Measurements from ENCODE around the gene P3R3URF.
A peak's percentile ranks its signal among the peaks of the same experiment; 100 is the strongest.
"Not testable (repeated sequence)": the region's sequence is repeated elsewhere in the genome, so short reads cannot be mapped to it uniquely, and the experiment has no call there.

P3R3URF gene

GRCh38 chr1:46176211-46176865 lies at the start of gene P3R3URF:
Gene P3R3URF, minus strand, starts transcription at chr1:46176488. Its CDS starts 17 bp downstream, at chr1:46176471.
- H3K9me3 ChIP-seq (ENCODE audit: control insufficient read depth in 1 of 2, low read length in 2 of 2), result no peaks in the 10 kb centered on the region
- H3K4me3 ChIP-seq (ENCODE audit: low read depth in 1 of 2, low read length in 2 of 2), result no peak within 1 kb of the TSS
- H3K4me1 ChIP-seq (ENCODE audit: control insufficient read depth in 1 of 2, insufficient read depth in 2 of 2, low read length in 2 of 2), result peaks cover 17 to 34% of the 10 kb centered on the region in 2 donors
- H3K36me3 ChIP-seq (ENCODE audit: control insufficient read depth in 1 of 2, insufficient read depth in 2 of 2, low read length in 2 of 2), result no peaks in the 10 kb centered on the region
- H3K27me3 ChIP-seq (ENCODE audit: low read depth, low read length), result no peaks in the 10 kb centered on the region
- H3K27ac ChIP-seq (ENCODE audit: low read length), result peak within 1 kb of the TSS; percentile 58

DNA sequence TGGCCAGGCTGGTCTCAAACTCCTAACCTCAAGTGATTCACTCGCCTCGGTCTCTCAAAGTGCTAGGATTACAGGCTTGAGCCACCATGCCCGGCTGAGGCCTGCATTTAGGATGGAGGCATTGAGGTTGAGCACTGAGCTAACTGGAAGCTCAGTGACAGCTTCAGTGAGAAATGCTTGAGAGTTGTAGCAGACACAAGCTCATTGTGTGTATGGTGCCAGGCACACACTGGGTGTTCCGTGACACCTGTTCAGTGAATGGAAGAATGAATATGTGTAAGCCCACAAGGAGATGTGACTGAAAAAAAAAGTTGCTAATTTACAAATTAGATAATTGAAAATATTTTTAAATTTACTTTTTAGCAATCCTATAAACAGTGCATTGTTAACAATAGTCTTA lies 48.7 kb upstream of the P3R3URF start:
- Histone ChIP-seq H3K27ac (ENCODE audit: low read length) (no peak overlapping the region), H3K9me3 (ENCODE audit: control insufficient read depth in 1 of 2, low read length in 2 of 2) (no peaks in the 10 kb centered on the region), H3K27me3 (ENCODE audit: low read depth, low read length) (no peaks in the 10 kb centered on the region), H3K4me3 (ENCODE audit: low read depth in 1 of 2, low read length in 2 of 2) (no peak overlapping the region), H3K4me1 (ENCODE audit: control insufficient read depth in 1 of 2, insufficient read depth in 2 of 2, low read length in 2 of 2) (peaks cover 0 to 9% of the 10 kb centered on the region in 2 donors), H3K36me3 (ENCODE audit: control insufficient read depth in 1 of 2, insufficient read depth in 2 of 2, low read length in 2 of 2) (no peaks in the 10 kb centered on the region)

GRCh38 chr1:46223472-46223943 lies 47.2 kb upstream of the P3R3URF start:
- Histone ChIP-seq H3K4me3 (ENCODE audit: low read depth in 1 of 2, low read length in 2 of 2) (no peak overlapping the region), H3K36me3 (ENCODE audit: control insufficient read depth in 1 of 2, insufficient read depth in 2 of 2, low read length in 2 of 2) (no peaks in the 10 kb centered on the region), H3K27me3 (ENCODE audit: low read depth, low read length) (no peaks in the 10 kb centered on the region), H3K4me1 (ENCODE audit: control insufficient read depth in 1 of 2, insufficient read depth in 2 of 2, low read length in 2 of 2) (peaks cover 0 to 9% of the 10 kb centered on the region in 2 donors), H3K27ac (ENCODE audit: low read length) (no peak overlapping the region), H3K9me3 (ENCODE audit: control insufficient read depth in 1 of 2, low read length in 2 of 2) (no peaks in the 10 kb centered on the region)

GRCh38 chr1:46223055-46223454 lies 46.8 kb upstream of the P3R3URF start:
- not testable (repeated sequence) for H3K36me3 ChIP-seq (ENCODE audit: control insufficient read depth in 1 of 2, insufficient read depth in 2 of 2, low read length in 2 of 2); H3K4me1 ChIP-seq (ENCODE audit: control insufficient read depth in 1 of 2, insufficient read depth in 2 of 2, low read length in 2 of 2); H3K27me3 ChIP-seq (ENCODE audit: low read depth, low read length); H3K27ac ChIP-seq (ENCODE audit: low read length); H3K4me3 ChIP-seq (ENCODE audit: low read depth in 1 of 2, low read length in 2 of 2); H3K9me3 ChIP-seq (ENCODE audit: control insufficient read depth in 1 of 2, low read length in 2 of 2)

DNA sequence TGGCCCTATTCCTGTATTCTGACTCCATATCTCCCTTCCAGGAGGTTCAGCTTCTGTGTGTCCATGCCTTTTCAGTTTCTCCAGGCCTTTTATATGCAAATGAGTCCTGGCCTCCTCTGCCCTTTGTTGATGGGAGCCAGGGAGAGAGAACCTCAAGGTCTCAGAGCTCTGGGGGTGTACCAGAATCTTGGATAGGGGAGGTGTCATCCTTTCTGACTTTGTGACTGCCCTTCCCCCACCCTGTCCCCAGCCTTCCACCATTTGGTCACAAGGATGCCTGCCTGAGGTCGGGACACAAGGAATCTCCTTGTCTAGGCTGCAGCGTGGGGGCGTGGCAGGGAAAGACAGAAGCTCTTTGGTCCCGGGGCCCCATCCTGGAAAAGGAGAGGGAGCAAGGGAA lies 45.5 kb upstream of the P3R3URF start:
- Histone ChIP-seq H3K27ac (ENCODE audit: low read length) (no peak overlapping the region), H3K9me3 (ENCODE audit: control insufficient read depth in 1 of 2, low read length in 2 of 2) (no peaks in the 10 kb centered on the region), H3K4me1 (ENCODE audit: control insufficient read depth in 1 of 2, insufficient read depth in 2 of 2, low read length in 2 of 2) (peaks cover 0 to 9% of the 10 kb centered on the region in 2 donors), H3K27me3 (ENCODE audit: low read depth, low read length) (no peaks in the 10 kb centered on the region), H3K36me3 (ENCODE audit: control insufficient read depth in 1 of 2, insufficient read depth in 2 of 2, low read length in 2 of 2) (no peaks in the 10 kb centered on the region), H3K4me3 (ENCODE audit: low read depth in 1 of 2, low read length in 2 of 2) (no peak overlapping the region)

DNA sequence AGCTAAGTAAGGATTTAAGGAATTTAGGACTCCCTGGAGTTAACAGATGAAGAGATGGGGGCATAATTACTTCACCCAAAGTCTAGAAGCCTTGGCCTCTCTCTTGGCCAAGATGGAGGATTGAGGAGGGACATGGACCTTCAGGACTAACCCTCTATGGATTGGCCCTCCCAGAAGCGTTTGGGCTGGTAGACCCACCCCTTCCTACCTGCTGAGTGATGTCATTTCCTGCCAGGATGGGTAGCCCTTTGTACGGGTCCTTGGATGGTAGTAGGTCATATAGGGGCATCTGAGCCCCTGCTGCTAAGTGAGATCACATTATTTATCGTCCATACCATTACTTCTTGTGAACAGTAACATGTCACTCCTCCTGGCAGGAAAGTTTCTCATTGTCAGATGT lies 44.5 kb upstream of the P3R3URF start:
- no peak overlapping the region for H3K27ac ChIP-seq (ENCODE audit: low read length)
- no peaks in the 10 kb centered on the region for H3K36me3 ChIP-seq (ENCODE audit: control insufficient read depth in 1 of 2, insufficient read depth in 2 of 2, low read length in 2 of 2)
- no peak overlapping the region for H3K4me3 ChIP-seq (ENCODE audit: low read depth in 1 of 2, low read length in 2 of 2)
- no peaks in the 10 kb centered on the region for H3K27me3 ChIP-seq (ENCODE audit: low read depth, low read length)
- H3K4me1 ChIP-seq (ENCODE audit: control insufficient read depth in 1 of 2, insufficient read depth in 2 of 2, low read length in 2 of 2), result peaks cover 0 to 9% of the 10 kb centered on the region in 2 donors
- no peaks in the 10 kb centered on the region for H3K9me3 ChIP-seq (ENCODE audit: control insufficient read depth in 1 of 2, low read length in 2 of 2)

DNA sequence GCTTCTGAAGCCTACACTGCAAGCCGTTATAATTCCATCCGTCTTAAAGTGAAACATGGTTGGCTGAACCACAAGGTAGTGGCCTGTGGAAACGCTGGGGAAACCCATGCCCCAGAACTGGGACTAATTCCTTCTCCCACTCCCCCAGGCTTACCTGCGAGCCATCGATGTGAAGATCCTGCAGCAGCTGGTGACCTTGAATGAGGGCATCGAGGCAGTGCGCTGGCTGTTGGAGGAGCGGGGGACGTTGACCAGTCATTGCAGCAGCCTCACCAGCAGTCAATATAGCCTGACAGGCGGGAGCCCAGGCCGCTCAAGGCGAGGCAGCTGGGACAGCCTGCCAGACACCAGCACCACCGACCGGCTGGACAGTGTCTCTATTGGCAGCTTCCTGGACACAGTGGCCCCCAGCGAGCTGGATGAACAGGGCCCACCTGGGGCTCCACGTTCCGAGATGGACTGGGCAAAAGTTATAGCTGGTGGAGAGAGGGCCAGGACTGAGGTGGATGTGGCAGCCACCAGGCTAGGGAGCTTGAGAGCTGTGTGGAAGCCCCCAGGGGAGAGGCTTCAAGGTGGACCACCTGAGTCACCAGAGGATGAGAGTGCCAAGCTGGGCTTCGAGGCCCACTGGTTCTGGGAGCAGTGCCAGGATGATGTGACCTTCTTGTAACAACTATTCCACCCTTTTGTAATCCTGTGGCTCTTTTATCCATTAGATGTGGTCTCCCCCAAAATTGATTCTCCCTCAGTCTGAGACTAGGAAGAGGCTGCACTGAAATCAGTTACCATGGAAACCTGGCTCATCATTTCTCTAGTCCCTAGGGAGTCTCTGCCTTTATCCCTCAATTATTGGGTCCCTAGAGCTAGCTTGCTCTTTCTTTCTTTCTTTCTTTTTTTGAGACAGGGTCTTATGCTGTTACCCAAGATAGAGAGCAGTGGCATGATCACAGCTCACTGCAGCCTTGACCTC lies 43.5 kb upstream of the P3R3URF start:
- no peaks in the 10 kb centered on the region for H3K9me3 ChIP-seq (ENCODE audit: control insufficient read depth in 1 of 2, low read length in 2 of 2)
- peaks cover 0 to 9% of the 10 kb centered on the region in 2 donors for H3K4me1 ChIP-seq (ENCODE audit: control insufficient read depth in 1 of 2, insufficient read depth in 2 of 2, low read length in 2 of 2)
- H3K36me3 ChIP-seq (ENCODE audit: control insufficient read depth in 1 of 2, insufficient read depth in 2 of 2, low read length in 2 of 2), result no peaks in the 10 kb centered on the region
- no peaks in the 10 kb centered on the region for H3K27me3 ChIP-seq (ENCODE audit: low read depth, low read length)
- no peak overlapping the region for H3K4me3 ChIP-seq (ENCODE audit: low read depth in 1 of 2, low read length in 2 of 2)
- no peak overlapping the region for H3K27ac ChIP-seq (ENCODE audit: low read length)

DNA sequence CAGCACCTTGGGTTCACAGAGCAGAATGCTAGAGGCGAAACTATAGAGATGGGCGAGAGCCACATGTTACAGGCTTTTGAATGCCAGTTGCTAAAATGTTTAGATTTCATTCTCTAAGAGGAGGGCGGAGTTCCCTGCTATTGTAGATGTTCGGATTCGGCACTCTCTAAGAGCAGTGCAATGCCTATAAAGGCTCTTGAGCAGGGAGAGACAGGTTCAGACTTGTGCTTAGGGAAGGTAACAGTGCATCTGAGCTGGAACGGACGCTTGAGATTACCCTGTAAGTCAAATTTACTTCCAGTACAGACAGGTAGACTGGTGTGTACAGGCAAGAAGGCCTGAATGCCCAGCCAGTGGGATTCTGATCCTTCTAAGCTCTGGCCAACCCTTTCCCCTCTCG lies 42.2 kb upstream of the P3R3URF start:
- no peaks in the 10 kb centered on the region for H3K9me3 ChIP-seq (ENCODE audit: control insufficient read depth in 1 of 2, low read length in 2 of 2)
- H3K27ac ChIP-seq (ENCODE audit: low read length), result no peak overlapping the region
- H3K4me3 ChIP-seq (ENCODE audit: low read depth in 1 of 2, low read length in 2 of 2), result no peak overlapping the region
- no peaks in the 10 kb centered on the region for H3K36me3 ChIP-seq (ENCODE audit: control insufficient read depth in 1 of 2, insufficient read depth in 2 of 2, low read length in 2 of 2)
- no peaks in the 10 kb centered on the region for H3K27me3 ChIP-seq (ENCODE audit: low read depth, low read length)
- peaks cover 0 to 3% of the 10 kb centered on the region in 2 donors for H3K4me1 ChIP-seq (ENCODE audit: control insufficient read depth in 1 of 2, insufficient read depth in 2 of 2, low read length in 2 of 2)

DNA sequence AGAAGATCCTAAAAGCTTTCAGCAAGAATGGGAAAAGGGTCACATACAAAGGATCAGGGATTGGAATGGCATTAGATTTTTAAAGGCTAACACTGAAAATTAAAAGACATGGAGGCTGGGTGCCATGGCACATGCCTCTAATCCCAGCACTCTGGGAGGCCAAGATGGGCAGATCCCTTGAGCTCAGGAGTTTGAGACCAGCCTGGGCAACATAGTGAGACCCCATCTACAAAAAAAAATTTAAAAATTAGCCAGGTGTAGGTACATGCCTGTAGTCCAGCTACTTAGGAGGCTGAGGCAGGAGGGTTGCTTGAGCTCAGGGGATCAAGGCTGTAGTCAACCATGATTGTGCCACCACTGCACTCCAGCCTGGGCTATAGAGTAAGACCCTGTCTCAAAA lies 39.2 kb upstream of the P3R3URF start:
- H3K27ac ChIP-seq (ENCODE audit: low read length), result no peak overlapping the region

GRCh38 chr1:46211051-46211450 lies 34.8 kb upstream of the P3R3URF start:
- Histone ChIP-seq H3K9me3 (ENCODE audit: control insufficient read depth in 1 of 2, low read length in 2 of 2) (no peaks in the 10 kb centered on the region), H3K4me1 (ENCODE audit: control insufficient read depth in 1 of 2, insufficient read depth in 2 of 2, low read length in 2 of 2) (peaks cover 0 to 3% of the 10 kb centered on the region in 2 donors), H3K27ac (ENCODE audit: low read length) (no peak overlapping the region), H3K36me3 (ENCODE audit: control insufficient read depth in 1 of 2, insufficient read depth in 2 of 2, low read length in 2 of 2) (peaks cover 0 to 3% of the 10 kb centered on the region in 2 donors), H3K4me3 (ENCODE audit: low read depth in 1 of 2, low read length in 2 of 2) (no peak overlapping the region), H3K27me3 (ENCODE audit: low read depth, low read length) (no peaks in the 10 kb centered on the region)

More for the DNA sequence above, 39.2 kb upstream of the P3R3URF start:
- Histone ChIP-seq H3K36me3 (ENCODE audit: control insufficient read depth in 1 of 2, insufficient read depth in 2 of 2, low read length in 2 of 2) (no peaks in the 10 kb centered on the region), H3K4me1 (ENCODE audit: control insufficient read depth in 1 of 2, insufficient read depth in 2 of 2, low read length in 2 of 2) (no peaks in the 10 kb centered on the region), H3K9me3 (ENCODE audit: control insufficient read depth in 1 of 2, low read length in 2 of 2) (no peaks in the 10 kb centered on the region), H3K27me3 (ENCODE audit: low read depth, low read length) (no peaks in the 10 kb centered on the region), H3K4me3 (ENCODE audit: low read depth in 1 of 2, low read length in 2 of 2) (no peak overlapping the region)

DNA sequence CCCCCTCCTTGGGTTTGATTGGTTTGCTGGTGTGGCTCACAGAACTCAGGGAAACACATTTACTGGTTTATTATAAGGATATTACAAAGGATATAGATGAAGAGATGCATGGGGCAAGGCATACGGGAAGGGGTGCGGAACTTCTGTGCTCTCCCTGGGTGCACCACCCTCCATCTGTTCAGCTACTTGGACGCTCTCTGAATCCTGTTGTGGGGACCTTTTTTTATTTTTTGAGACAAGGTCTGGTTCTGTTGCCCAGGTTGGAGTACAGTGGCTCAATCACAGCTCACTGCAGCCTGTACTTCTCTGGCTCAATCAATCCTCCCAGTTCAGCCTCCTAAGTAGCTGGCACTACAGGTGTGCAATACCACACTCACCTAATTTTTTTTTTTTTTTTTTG lies 34.3 kb upstream of the P3R3URF start:
- Histone ChIP-seq H3K4me3 (ENCODE audit: low read depth in 1 of 2, low read length in 2 of 2) (no peak overlapping the region), H3K9me3 (ENCODE audit: control insufficient read depth in 1 of 2, low read length in 2 of 2) (no peaks in the 10 kb centered on the region), H3K27me3 (ENCODE audit: low read depth, low read length) (no peaks in the 10 kb centered on the region), H3K4me1 (ENCODE audit: control insufficient read depth in 1 of 2, insufficient read depth in 2 of 2, low read length in 2 of 2) (peaks cover 0 to 8% of the 10 kb centered on the region in 2 donors), H3K36me3 (ENCODE audit: control insufficient read depth in 1 of 2, insufficient read depth in 2 of 2, low read length in 2 of 2) (peaks cover 0 to 3% of the 10 kb centered on the region in 2 donors), H3K27ac (ENCODE audit: low read length) (no peak overlapping the region)
